Measurements from ENCODE around the gene ACTG1.

DNA sequence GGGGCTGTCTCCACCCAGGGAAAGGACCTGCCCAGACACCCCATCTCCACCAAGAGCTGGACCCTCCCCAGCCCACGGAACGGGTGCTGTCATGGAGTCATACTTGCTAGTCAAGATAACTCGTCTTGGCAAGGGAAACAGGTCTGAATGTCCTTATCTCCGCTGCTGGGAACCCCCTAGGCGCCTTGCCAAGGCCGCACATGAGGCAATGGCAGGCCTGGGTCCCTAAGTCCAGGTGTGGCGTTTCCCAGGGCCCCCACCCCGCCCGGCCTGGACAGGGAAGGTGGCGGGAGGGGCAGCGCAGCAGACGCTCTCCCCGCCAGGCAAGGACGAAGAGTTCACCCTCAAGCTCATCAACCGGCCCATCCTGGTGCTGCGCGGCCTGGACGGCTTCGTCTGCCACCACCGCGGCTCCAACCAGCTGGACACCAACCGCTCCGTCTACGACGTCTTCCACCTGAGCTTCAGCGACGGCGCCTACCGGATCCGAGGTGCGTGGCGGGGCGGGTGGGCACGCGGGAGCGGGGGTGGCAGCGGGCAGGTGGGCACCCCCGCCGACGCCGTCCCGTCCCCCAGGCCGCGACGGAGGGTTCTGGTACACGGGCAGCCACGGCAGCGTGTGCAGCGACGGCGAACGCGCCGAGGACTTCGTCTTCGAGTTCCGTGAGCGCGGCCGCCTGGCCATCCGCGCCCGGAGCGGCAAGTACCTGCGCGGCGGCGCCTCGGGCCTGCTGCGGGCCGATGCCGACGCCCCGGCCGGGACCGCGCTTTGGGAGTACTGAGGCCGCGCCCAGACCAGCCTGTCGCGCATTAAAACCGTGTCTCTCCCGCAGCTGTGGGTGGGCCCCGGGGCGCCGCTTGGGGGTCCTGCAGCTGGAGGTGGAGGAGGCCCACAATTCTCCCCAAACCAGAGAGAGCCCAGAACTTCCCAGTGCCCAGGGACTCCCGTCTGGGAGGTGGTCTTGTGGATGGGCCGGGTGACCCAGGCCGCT, 24.0 kb upstream of the ACTG1 start:
- TF ChIP-seq ZNF354B (CRISPR knock-in tag; IDR thresholded peaks at IDR 0.05) (no peak), TBX3 (IDR thresholded peaks at IDR 0.05; ENCODE audit: borderline replicate concordance) (no peak)
- TF ChIP-seq, protein P1, sequence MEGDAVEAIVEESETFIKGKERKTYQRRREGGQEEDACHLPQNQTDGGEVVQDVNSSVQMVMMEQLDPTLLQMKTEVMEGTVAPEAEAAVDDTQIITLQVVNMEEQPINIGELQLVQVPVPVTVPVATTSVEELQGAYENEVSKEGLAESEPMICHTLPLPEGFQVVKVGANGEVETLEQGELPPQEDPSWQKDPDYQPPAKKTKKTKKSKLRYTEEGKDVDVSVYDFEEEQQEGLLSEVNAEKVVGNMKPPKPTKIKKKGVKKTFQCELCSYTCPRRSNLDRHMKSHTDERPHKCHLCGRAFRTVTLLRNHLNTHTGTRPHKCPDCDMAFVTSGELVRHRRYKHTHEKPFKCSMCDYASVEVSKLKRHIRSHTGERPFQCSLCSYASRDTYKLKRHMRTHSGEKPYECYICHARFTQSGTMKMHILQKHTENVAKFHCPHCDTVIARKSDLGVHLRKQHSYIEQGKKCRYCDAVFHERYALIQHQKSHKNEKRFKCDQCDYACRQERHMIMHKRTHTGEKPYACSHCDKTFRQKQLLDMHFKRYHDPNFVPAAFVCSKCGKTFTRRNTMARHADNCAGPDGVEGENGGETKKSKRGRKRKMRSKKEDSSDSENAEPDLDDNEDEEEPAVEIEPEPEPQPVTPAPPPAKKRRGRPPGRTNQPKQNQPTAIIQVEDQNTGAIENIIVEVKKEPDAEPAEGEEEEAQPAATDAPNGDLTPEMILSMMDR (CRISPR knock-in tag; IDR thresholded peaks at IDR 0.05) = no peak
